ENCODE data around the gene CYP24A1. TPM values are rescaled to one million over a fixed set of nuclear protein-coding genes. Genes with fewer than 3 reads are reported as not detected.
A peak's percentile ranks its signal among the peaks of the same experiment; 100 is the strongest.

Gene CYP24A1
- total and polyA plus RNA-seq, 2 of the 13 experiments (the other 11 are each of a cell fraction or from before 2014, with no cell fraction given) = 9.4 to 32.7 TPM

GRCh38 chr20:54123587-54124180 is 50.1 kb downstream of the CYP24A1 start (continued):
- TF ChIP-seq ZNF280D (CRISPR knock-in tag; IDR thresholded peaks at IDR 0.05) (peak; percentile 72; the same call in 1 of the 2 replicates), ZNF615 (CRISPR knock-in tag; IDR thresholded peaks at IDR 0.05; ENCODE audit: borderline replicate concordance) (no peak), ZNF740 (CRISPR knock-in tag; IDR thresholded peaks at IDR 0.05) (peak; percentile 53; the same call in 1 of the 2 replicates), ZNF281 (CRISPR knock-in tag; IDR thresholded peaks at IDR 0.05; ENCODE audit: borderline replicate concordance) (peak; percentile 78; the same call in 1 of the 2 replicates), RAD21 (CRISPR knock-in tag; IDR thresholded peaks at IDR 0.05) (peak; percentile 87), HHEX (CRISPR knock-in tag; IDR thresholded peaks at IDR 0.05) (peak; percentile 76; the same call in 1 of the 2 replicates), ETV5 (CRISPR knock-in tag; IDR thresholded peaks at IDR 0.05; ENCODE audit: borderline replicate concordance) (peak; percentile 98), SOX5 (CRISPR knock-in tag; IDR thresholded peaks at IDR 0.05; ENCODE audit: borderline replicate concordance) (peak; percentile 95), ZNF557 (CRISPR knock-in tag; IDR thresholded peaks at IDR 0.05) (peak; percentile 86), PITX1 (CRISPR knock-in tag; IDR thresholded peaks at IDR 0.05) (peak; percentile 92), XRCC5 (optimal IDR thresholded peaks at IDR 0.05; ENCODE audit: low read length) (peak; percentile 94), ASH2L (IDR thresholded peaks at IDR 0.05; ENCODE audit: insufficient read length, low read depth, low read length) (peak; percentile 97), ZNF256 (CRISPR knock-in tag; conservative IDR thresholded peaks at IDR 0.05) (peak; percentile 85; the same call in 1 of the 2 replicates), HIVEP1 (CRISPR knock-in tag; IDR thresholded peaks at IDR 0.05) (peak; percentile 84), MBNL3 (CRISPR knock-in tag; conservative IDR thresholded peaks at IDR 0.05) (no peak), TAF15 (IDR thresholded peaks at IDR 0.05; ENCODE audit: low read depth, low read length, poor library complexity, severe bottlenecking) (no peak), MIER3 (CRISPR knock-in tag; IDR thresholded peaks at IDR 0.05; ENCODE audit: borderline replicate concordance) (peak; percentile 97), ZNF33A (CRISPR knock-in tag; IDR thresholded peaks at IDR 0.05; ENCODE audit: borderline replicate concordance) (no peak), ZSCAN30 (CRISPR knock-in tag; IDR thresholded peaks at IDR 0.05) (no peak), ZKSCAN5 (CRISPR knock-in tag; IDR thresholded peaks at IDR 0.05) (no peak), PRMT3 (CRISPR knock-in tag; IDR thresholded peaks at IDR 0.05; ENCODE audit: borderline replicate concordance, low read depth) (peak; percentile 77; the same call in 1 of the 2 replicates), NFKBIZ (CRISPR knock-in tag; IDR thresholded peaks at IDR 0.05) (peak; percentile 97), NFKB2 (CRISPR knock-in tag; IDR thresholded peaks at IDR 0.05; ENCODE audit: borderline replicate concordance) (peak; percentile 80; the same call in 1 of the 2 replicates), KLF11 (CRISPR knock-in tag; IDR thresholded peaks at IDR 0.05) (peak; percentile 78), ATF3 (CRISPR knock-in tag; IDR thresholded peaks at IDR 0.05) (peak; percentile 93)
